OCI-LY7 (cell line): Measurements from ENCODE around the gene PLXNA4. TPM values are rescaled to one million over a fixed set of nuclear protein-coding genes. Genes with fewer than 3 reads are reported as not detected.

Experiments used
- BruUV-seq: library from RNA; stranded (reverse); fragments of 400-500 nt; replicated peaks from 2 replicates; lab custom pipeline; 2021; lab: Mats Ljungman, UMichigan
- CTCF ChIA-PET: fragments of 300-600 bp; sonication (Branson Sonifier 250); formaldehyde crosslinking; loops from one replicate; lab custom pipeline; 2022; ENCODE audit warnings: antibody characterized with exemption; ENCODE audit not compliant: unreplicated experiment; lab: Charles Lee
- POLR2A ChIA-PET: fragments of 300-600 bp; sonication (Branson Sonifier 250); formaldehyde crosslinking; loops from one replicate; lab custom pipeline; 2022; ENCODE audit warnings: antibody characterized with exemption; lab: Charles Lee
- DNase-seq: peaks from one replicate; pipeline ENCODE4 v3.0.0-alpha.2; 2015; ENCODE audit warnings: low spot score
- H2AFZ ChIP-seq: fragments of 200-600 bp; sonication (generic), shearing (Covaris generic); 2 replicates; pipeline ENCODE4 v1.6.1; 2014; ENCODE audit warnings: mild to moderate bottlenecking, antibody characterized with exemption, low read length, moderate library complexity
- H3K27ac ChIP-seq: fragments of 200-600 bp; sonication (generic); 2 replicates; pipeline ENCODE4 v1.5.1; 2014; ENCODE audit warnings: mixed run types, low read depth, mild to moderate bottlenecking, moderate library complexity, low read length, inconsistent platforms; ENCODE audit not compliant: poor library complexity, severe bottlenecking
- H3K36me3 ChIP-seq: fragments of 200-600 bp; sonication (generic); 2 replicates; pipeline ENCODE4 v1.6.1; 2014; ENCODE audit warnings: mild to moderate bottlenecking, antibody characterized with exemption, low read length, moderate library complexity, mixed read lengths; ENCODE audit not compliant: insufficient read depth
- H3K4me1 ChIP-seq: fragments of 200-600 bp; sonication (generic); 2 replicates; pipeline ENCODE4 v1.5.1; 2014; ENCODE audit warnings: mild to moderate bottlenecking, low read length; ENCODE audit not compliant: insufficient read depth, poor library complexity, severe bottlenecking
- H3K4me2 ChIP-seq: fragments of 200-600 bp; sonication (generic); 2 replicates; pipeline ENCODE4 v1.6.1; 2014; ENCODE audit warnings: mild to moderate bottlenecking, low read length
- H3K4me3 ChIP-seq: fragments of 200-600 bp; sonication (generic); 2 replicates; pipeline ENCODE4 v1.5.1; 2014; ENCODE audit warnings: mild to moderate bottlenecking, low read depth, low read length; ENCODE audit not compliant: poor library complexity, severe bottlenecking
- H3K79me2 ChIP-seq: fragments of 200-600 bp; sonication (generic); 2 replicates; pipeline ENCODE4 v1.6.1; 2016; ENCODE audit warnings: low read depth, mild to moderate bottlenecking, low read length, moderate library complexity, mixed read lengths; ENCODE audit not compliant: insufficient read depth
- H3K9me2 ChIP-seq: fragments of 200-600 bp; sonication (generic); 2 replicates; pipeline ENCODE4 v1.6.1; 2016; ENCODE audit warnings: mild to moderate bottlenecking, low read length, mixed read lengths; ENCODE audit not compliant: insufficient read depth
- H3K9me3 ChIP-seq: fragments of 200-600 bp; sonication (generic); 2 replicates; pipeline ENCODE4 v1.6.1; 2014; ENCODE audit warnings: mild to moderate bottlenecking, mixed run types, low read length, mixed read lengths
- H4K20me1 ChIP-seq: fragments of 200-600 bp; sonication (generic); 2 replicates; pipeline ENCODE4 v1.6.1; 2014; ENCODE audit warnings: mild to moderate bottlenecking, antibody characterized with exemption, low read length, moderate library complexity, mixed read lengths; ENCODE audit not compliant: insufficient read depth
- CTCF ChIP-seq: fragments of 200-600 bp; sonication (generic); conservative IDR thresholded peaks from 2 replicates; pipeline ENCODE4 v1.5.1; 2014; ENCODE audit warnings: mild to moderate bottlenecking, antibody characterized with exemption, low read length, moderate library complexity, mixed read lengths
- EZH2phosphoT487 ChIP-seq: fragments of 200-600 bp; sonication (generic); IDR thresholded peaks from 2 replicates; pipeline ENCODE4 v1.6.1; 2018; ENCODE audit warnings: low read depth, borderline replicate concordance, mild to moderate bottlenecking, mixed run types, antibody characterized with exemption, low read length, moderate library complexity, mixed read lengths
- intact Hi-C: fragments of 100-400 bp; cut with micrococcal nuclease; formaldehyde crosslinking; loops from one replicate; pipeline ENCODE4 v1.10.0; 2022; ENCODE audit not compliant: unreplicated experiment
- total RNA-seq, 2 experiments: library from RNA; depleted of rRNA in 1 of 2; stranded (reverse); fragments of >200 nt in 1 of 2; shearing (Covaris generic) in 1 of 2; gene quantifications; 2 replicates each; pipeline ENCODE4 v1.2.3, GENCODE V29; 2014 to 2022

Gene PLXNA4
- total RNA-seq, 2 experiments from 2014 or later, result not detected

- Histone ChIP-seq H3K4me1 (no peaks in the 10 kb centered on the region), H3K36me3 (no peaks in the 10 kb centered on the region), H4K20me1 (no peaks in the 10 kb centered on the region), H3K27ac (no peak overlapping the region), H3K79me2 (no peaks in the 10 kb centered on the region), H2AFZ (no peak overlapping the region), H3K4me2 (no peak overlapping the region), H3K9me3 (no peaks in the 10 kb centered on the region), H3K4me3 (no peak overlapping the region), H3K9me2 (no peaks in the 10 kb centered on the region)
- intact Hi-C loops, result no loop called here
- ChIA-PET POLR2A (no interaction called here), CTCF (no interaction called here)
- no TSS peak for BruUV-seq
- no peak for TF ChIP-seq EZH2phosphoT487
- no peak for TF ChIP-seq CTCF
- no peak for DNase-seq
These were observed 207.9 kb downstream of the PLXNA4 start for GRCh38 chr7:132368246-132368900.

DNA sequence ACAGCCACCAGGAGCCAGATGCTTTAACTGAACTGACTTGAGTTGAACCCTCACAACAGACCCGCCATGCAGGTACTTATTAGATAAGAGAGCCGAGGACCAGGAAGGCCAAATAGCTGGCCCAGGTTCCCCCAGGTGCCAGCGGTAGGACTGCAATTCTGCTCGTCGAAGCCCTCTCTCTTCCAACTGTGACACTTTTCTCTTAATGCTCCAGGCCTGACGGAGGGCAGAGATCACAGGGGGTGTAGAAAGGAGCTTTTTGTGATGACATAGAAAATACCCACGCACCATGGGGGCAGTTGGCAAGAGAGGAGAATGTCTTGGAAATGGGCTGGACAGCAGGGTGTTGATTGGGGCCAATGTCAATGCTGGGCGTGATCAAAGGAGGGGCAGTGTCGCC, 208.5 kb downstream of the PLXNA4 start:
- H3K9me2 ChIP-seq, result no peaks in the 10 kb centered on the region
- no TSS peak for BruUV-seq
- POLR2A ChIA-PET, result no interaction called here
- H3K79me2 ChIP-seq, result no peaks in the 10 kb centered on the region
- TF ChIP-seq EZH2phosphoT487, result no peak
- TF ChIP-seq CTCF, result no peak
- H2AFZ ChIP-seq, result no peak overlapping the region
- no peaks in the 10 kb centered on the region for H3K9me3 ChIP-seq
- no peak overlapping the region for H3K4me2 ChIP-seq
- CTCF ChIA-PET, result no interaction called here
- intact Hi-C loops, result no loop called here
- no peaks in the 10 kb centered on the region for H3K4me1 ChIP-seq
- no peaks in the 10 kb centered on the region for H4K20me1 ChIP-seq
- H3K27ac ChIP-seq, result no peak overlapping the region
- H3K4me3 ChIP-seq, result no peak overlapping the region
- no peak for DNase-seq
- no peaks in the 10 kb centered on the region for H3K36me3 ChIP-seq

DNA sequence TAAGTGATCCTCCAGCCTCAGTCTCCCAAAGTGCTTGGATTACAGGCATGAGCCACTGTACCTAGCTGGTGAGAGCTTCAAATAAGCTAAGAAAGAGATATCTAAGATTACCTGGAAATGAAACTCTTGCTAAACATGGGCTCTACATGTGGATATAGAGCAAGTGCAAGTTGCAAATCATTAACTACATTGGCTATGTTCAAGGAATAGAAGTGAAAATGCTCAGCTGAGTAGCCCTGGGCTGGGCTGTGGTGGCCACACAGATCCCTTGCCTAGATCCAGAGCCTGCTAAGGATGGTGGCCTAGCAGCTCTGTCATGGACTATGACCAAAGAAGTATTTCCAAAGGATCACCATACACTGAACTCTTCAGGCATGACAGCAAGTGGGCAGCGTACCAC, 209.3 kb downstream of the PLXNA4 start:
- H4K20me1 ChIP-seq, result no peaks in the 10 kb centered on the region
- no peak overlapping the region for H3K4me2 ChIP-seq
- H3K36me3 ChIP-seq, result no peaks in the 10 kb centered on the region
- ChIA-PET POLR2A (interaction anchor here (0.6 to 0.9 kb wide), 2 partner anchors 18 to 1027 kb away, joined by 3 read pairs; no protein-coding TSS in a partner anchor), CTCF (no interaction called here)
- H3K79me2 ChIP-seq, result no peaks in the 10 kb centered on the region
- BruUV-seq, result no TSS peak
- no peak for DNase-seq
- no peak overlapping the region for H3K27ac ChIP-seq
- no peaks in the 10 kb centered on the region for H3K9me3 ChIP-seq
- no peaks in the 10 kb centered on the region for H3K9me2 ChIP-seq
- H3K4me3 ChIP-seq, result no peak overlapping the region
- intact Hi-C loops, result no loop called here
- TF ChIP-seq CTCF, result no peak
- no peak for TF ChIP-seq EZH2phosphoT487
- H2AFZ ChIP-seq, result no peak overlapping the region
- H3K4me1 ChIP-seq, result no peaks in the 10 kb centered on the region
